ENCODE results near the gene TAF1C.
A peak's percentile ranks its signal among the peaks of the same experiment; 100 is the strongest.

TAF1C gene

DNA sequence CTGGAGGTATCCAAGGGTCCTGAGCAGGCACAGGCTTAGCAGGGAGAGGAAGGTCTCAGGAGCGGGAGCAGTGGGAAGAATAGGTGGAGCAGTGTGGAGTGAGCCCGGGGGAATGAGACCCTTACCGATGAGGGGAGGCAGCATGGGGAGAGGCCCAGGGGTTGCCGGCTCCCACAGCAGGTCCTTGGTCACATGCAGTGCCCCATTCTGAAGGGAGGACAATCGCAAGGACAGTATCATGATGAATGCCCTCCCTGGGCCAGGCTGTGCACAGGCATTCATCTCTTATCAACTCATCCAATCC lies 3.3 kb downstream of the TAF1C start:
- DNase-seq (no peak), ATAC-seq (no peak)
- Mint-ChIP-seq H3K9me3 (no peaks in the 10 kb centered on the region), H3K4me3 (no peak overlapping the region), H3K4me1 (peaks cover 15% of the 10 kb centered on the region), H3K27me3 (no peaks in the 10 kb centered on the region), H3K27ac (no peak overlapping the region), H3K36me3 (ENCODE audit: low read depth) (peaks cover 6% of the 10 kb centered on the region)

- Mint-ChIP-seq H3K4me3 (no peak overlapping the region), H3K4me1 (peaks cover 20% of the 10 kb centered on the region), H3K36me3 (ENCODE audit: low read depth) (peaks cover 6% of the 10 kb centered on the region), H3K27ac (no peak overlapping the region), H3K27me3 (no peaks in the 10 kb centered on the region), H3K9me3 (no peaks in the 10 kb centered on the region)
- no peak for DNase-seq
- no peak for ATAC-seq
Measured at GRCh38 chr16:84182680-84183571, 3.9 kb downstream of the TAF1C start.

DNA sequence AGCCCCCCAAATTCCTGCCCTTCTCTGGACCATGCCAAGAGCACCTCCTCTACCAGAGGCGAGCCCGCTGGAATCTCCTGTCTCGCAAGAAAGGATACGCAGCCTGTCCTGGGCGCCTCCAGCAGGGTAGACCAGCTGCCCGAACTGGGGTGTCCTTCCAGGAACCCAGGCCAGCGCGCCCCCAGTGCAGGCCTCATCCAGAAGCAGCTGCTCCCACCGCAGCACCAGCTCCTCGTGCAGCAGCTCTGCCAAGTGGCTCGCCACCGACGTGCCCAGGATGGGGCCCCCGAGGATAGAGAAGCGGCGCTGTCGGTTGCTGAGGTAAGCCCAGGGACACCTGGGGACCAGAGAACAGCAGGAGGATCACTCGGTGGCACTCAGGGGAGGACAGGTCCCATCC lies 4.8 kb downstream of the TAF1C start:
- DNase-seq, result no peak
- H3K36me3 Mint-ChIP-seq (ENCODE audit: low read depth), result peaks cover 6% of the 10 kb centered on the region
- no peak for ATAC-seq
- no peaks in the 10 kb centered on the region for H3K9me3 Mint-ChIP-seq
- no peak overlapping the region for H3K27ac Mint-ChIP-seq
- H3K27me3 Mint-ChIP-seq, result no peaks in the 10 kb centered on the region
- no peak overlapping the region for H3K4me3 Mint-ChIP-seq
- peaks cover 23% of the 10 kb centered on the region for H3K4me1 Mint-ChIP-seq

DNA sequence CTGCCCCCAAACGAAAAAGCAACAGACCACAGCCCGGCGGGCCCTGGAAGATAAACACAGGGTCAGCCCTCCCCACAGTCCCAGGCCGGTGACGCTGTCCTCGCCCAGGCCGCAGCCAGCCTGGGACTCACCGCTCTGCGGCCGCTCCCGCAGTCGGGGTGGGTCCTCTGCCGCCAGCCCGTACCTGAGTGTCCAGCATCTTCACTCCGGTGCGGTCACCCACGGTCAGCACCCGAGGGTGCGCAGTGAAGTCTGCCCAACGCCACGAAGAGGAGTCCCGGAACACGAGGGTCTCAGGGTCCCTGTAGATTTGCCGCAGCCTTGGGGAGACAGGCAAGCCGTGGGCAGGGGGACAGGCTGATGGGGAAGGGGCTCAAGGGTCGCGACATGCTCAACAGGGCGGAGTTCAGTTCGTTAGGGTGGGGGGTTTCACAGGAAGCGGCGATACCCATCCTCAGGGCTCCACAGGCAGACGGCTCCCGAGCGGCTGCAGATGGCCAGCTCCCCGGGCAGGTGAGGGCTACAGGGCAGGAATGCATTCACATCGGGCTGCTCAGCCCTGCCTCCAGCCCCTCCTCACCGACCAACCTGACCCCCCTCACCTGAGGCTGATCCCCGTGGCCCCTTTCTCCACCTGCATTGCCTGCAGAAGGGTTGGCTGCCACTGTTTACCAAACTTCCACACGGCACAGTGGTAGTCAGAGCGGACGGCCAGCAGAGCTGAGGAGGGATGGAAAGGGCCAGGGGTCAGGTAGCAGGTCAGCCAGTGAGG lies 5.5 kb downstream of the TAF1C start:
- H3K27ac Mint-ChIP-seq, result no peak overlapping the region
- peaks cover 6% of the 10 kb centered on the region for H3K36me3 Mint-ChIP-seq (ENCODE audit: low read depth)
- ATAC-seq, result no peak

DNA sequence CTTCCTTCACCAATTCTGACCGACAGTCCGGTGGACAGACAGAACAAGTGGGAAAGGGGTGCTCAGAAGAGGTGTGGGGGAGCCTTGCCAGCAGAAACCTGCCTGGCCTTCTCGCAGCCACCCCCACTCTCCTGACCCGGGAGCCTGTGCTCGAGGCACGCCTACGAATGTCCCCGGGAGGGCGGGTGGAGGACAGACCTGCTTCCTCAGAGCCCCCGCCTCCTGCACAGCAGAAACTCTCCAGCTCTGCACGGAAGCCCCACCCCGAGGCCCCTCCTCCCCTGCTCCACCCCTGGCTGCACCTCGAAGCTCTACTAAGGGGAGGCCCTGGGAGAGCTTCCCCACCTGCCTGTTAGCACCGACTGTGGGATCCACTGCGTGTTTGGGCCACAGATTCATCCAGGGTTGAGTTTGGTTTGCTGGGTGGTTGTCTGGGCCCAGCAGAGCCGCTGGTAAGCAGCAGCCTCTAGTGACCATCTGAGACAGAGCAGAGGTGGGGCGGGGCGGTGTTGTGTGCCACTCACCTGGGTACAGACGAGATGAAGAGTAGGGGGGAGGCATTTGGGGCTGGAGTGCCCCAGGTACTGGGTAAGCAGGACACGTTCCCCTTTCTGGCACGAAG lies 6.2 kb downstream of the TAF1C start:
- H3K9me3 Mint-ChIP-seq, result no peaks in the 10 kb centered on the region
- H3K36me3 Mint-ChIP-seq (ENCODE audit: low read depth), result peaks cover 6% of the 10 kb centered on the region
- ATAC-seq, result no peak
- no peak overlapping the region for H3K27ac Mint-ChIP-seq
- peaks cover 18% of the 10 kb centered on the region for H3K4me1 Mint-ChIP-seq
- no peak overlapping the region for H3K4me3 Mint-ChIP-seq
- no peaks in the 10 kb centered on the region for H3K27me3 Mint-ChIP-seq
- DNase-seq, result no peak

More for the DNA sequence above, 5.5 kb downstream of the TAF1C start:
- no peak for DNase-seq
- no peak overlapping the region for H3K4me3 Mint-ChIP-seq
- H3K9me3 Mint-ChIP-seq, result no peaks in the 10 kb centered on the region
- peaks cover 22% of the 10 kb centered on the region for H3K4me1 Mint-ChIP-seq
- no peaks in the 10 kb centered on the region for H3K27me3 Mint-ChIP-seq

GRCh38 chr16:84179612-84180320 lies 7.1 kb downstream of the TAF1C start:
- Mint-ChIP-seq H3K27me3 (no peaks in the 10 kb centered on the region), H3K4me3 (no peak overlapping the region), H3K9me3 (no peaks in the 10 kb centered on the region), H3K36me3 (ENCODE audit: low read depth) (peaks cover 6% of the 10 kb centered on the region), H3K4me1 (peaks cover 15% of the 10 kb centered on the region), H3K27ac (no peak overlapping the region)
- DNase-seq (no peak), ATAC-seq (no peak)

DNA sequence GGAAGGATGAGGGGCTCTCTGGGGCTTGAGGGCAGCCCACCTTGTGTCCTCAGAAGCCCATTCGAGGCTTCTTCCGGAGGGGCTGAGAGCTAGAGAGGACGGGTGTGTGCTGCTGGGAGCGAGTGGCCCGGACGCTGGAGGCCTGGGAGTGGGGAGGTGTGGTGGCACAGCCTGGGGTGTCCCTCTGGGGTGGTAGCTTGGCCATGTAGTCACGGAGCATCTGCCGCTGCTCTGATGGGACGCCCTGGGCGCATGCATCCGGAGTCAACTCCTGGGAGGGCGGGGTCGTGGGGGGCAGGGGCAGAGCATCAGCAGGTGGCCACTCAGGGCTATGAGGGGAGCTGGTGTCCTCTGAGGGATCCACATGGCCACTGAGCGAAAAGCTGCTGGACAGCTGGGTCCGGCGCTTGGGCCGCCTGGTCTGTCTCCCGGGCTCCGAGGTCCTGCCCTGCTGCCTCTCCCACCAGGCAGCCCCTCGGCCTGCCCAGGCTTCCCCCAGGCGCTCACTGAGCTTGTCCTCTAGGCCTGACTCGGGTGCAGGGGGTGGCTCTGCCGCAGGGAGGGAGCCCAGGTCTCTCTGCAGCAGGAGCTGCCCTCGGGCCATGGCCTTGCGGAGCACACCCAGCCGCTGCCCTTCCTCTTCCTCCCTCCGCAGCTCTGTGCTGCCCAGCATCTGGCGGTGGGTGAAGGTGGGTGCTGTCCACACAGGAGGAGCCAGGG lies 7.8 kb downstream of the TAF1C start:
- H3K4me1 Mint-ChIP-seq, result peaks cover 15% of the 10 kb centered on the region
- no peak overlapping the region for H3K27ac Mint-ChIP-seq
- no peaks in the 10 kb centered on the region for H3K27me3 Mint-ChIP-seq
- H3K36me3 Mint-ChIP-seq (ENCODE audit: low read depth), result peaks cover 6% of the 10 kb centered on the region
- no peaks in the 10 kb centered on the region for H3K9me3 Mint-ChIP-seq
- H3K4me3 Mint-ChIP-seq, result no peak overlapping the region
- DNase-seq, result no peak
- ATAC-seq, result no peak

DNA sequence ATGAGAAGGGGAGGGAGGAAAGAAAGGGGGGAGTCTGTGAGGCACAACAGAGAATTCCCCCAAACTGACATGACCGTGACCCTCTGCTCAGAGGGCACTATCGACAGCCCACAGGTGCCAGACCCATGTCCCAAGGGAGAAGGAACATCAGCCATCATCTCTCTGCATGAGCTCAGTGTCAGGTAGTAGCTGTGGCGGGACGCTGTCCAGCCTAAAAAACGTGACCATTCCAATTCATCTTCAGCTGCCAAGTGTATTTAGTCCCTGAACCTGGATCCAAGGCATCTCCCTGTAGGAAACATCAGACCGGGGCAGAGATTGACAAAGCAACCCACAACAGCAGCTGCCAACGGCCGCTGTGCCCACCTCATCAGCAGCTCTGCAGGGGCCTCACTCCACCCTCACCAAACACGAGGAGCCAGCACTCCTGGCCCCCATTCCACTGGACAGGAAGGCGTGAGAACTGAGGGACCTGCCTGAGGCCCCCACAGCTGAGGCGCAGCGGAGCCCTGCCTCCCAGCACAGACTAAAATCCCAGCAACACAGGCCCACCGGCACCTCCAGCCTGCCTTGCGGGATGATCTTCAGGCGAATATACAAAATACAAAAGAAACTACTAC lies 8.6 kb downstream of the TAF1C start:
- H3K4me1 Mint-ChIP-seq, result peaks cover 15% of the 10 kb centered on the region
- ATAC-seq (no peak), DNase-seq (no peak)
- H3K9me3 Mint-ChIP-seq, result no peaks in the 10 kb centered on the region
- H3K36me3 Mint-ChIP-seq (ENCODE audit: low read depth), result peaks cover 6% of the 10 kb centered on the region
- no peaks in the 10 kb centered on the region for H3K27me3 Mint-ChIP-seq
- H3K27ac Mint-ChIP-seq, result peak overlapping the region; percentile 79
- H3K4me3 Mint-ChIP-seq, result no peak overlapping the region

DNA sequence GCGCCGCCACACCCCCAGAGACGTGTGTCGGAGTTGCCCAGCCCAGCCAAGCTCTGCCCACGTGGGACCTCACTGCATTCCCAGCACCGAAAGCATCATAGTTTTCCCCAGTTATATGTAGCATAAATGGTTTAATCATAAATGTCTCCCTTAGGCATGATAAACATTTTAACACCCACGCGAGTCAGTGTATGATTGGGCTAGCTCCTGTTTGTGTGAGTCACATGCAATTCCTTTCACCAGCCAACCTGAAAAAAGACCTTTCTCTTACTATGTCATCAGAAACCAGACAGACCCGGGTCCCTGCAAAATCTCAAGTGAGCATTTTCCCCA lies 9.2 kb downstream of the TAF1C start:
- H3K27me3 Mint-ChIP-seq, result no peaks in the 10 kb centered on the region
- ATAC-seq, result peak; percentile 13
- peak overlapping the region; percentile 79 for H3K27ac Mint-ChIP-seq

DNA sequence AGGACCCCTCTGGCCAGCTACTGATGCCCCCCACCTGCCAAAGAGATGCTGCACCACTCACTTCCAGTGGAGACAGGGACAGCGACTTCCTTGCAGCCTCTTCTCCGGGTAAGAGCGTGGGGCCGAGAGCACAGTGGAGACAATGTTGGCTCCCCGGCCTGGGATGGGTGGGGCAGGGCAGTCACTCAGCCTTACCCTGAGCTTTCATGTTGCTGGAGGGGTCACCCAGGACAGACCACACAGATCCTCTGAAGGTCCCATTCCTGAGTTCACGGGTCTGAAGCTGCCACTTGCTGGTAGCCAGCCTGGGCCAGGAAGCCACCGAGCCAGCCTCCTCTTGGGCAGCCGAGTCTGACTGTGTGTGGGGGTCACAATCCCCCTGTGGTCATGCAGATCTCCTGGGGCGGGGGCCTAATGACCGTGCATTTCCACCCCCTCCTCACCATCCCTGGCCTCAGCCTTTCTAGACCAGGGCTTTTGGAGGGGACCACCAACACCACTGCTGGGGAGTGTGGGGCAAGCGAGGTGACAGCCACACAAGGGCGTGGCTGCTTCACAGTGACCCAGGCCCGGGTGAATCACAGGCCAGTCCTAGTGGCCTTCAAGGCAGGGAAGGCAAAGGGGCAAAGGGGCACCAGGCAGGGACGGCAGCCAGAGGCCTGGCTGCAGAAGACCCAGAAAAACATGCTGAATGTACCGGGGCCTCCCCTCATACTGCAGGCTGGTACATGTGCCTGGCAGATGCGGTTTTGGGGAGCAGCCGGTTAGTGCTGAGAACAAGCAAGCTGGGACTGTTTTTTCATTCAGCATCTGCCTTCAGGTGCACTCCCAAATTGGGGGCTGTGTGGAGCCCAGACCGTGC lies 10.4 kb downstream of the TAF1C start:
- no peak for ATAC-seq
- DNase-seq, result no peak
- H3K27me3 Mint-ChIP-seq, result no peaks in the 10 kb centered on the region
- peaks cover 15% of the 10 kb centered on the region for H3K4me1 Mint-ChIP-seq
- H3K36me3 Mint-ChIP-seq (ENCODE audit: low read depth), result peaks cover 2% of the 10 kb centered on the region
- no peaks in the 10 kb centered on the region for H3K9me3 Mint-ChIP-seq
- H3K27ac Mint-ChIP-seq, result no peak overlapping the region
- H3K4me3 Mint-ChIP-seq, result no peak overlapping the region

More for the DNA sequence above, 9.2 kb downstream of the TAF1C start:
- Mint-ChIP-seq H3K9me3 (no peaks in the 10 kb centered on the region), H3K4me1 (peaks cover 15% of the 10 kb centered on the region), H3K36me3 (ENCODE audit: low read depth) (peaks cover 4% of the 10 kb centered on the region), H3K4me3 (no peak overlapping the region)
- DNase-seq, result no peak

- peaks cover 15% of the 10 kb centered on the region for H3K4me1 Mint-ChIP-seq
- H3K36me3 Mint-ChIP-seq (ENCODE audit: low read depth), result no peaks in the 10 kb centered on the region
- H3K27ac Mint-ChIP-seq, result peak overlapping the region; percentile 44
- ATAC-seq, result peak; percentile 85
- no peak overlapping the region for H3K4me3 Mint-ChIP-seq
- DNase-seq, result peak; percentile 62
- no peaks in the 10 kb centered on the region for H3K27me3 Mint-ChIP-seq
- H3K9me3 Mint-ChIP-seq, result no peaks in the 10 kb centered on the region
Measured at GRCh38 chr16:84175350-84176081, 11.3 kb downstream of the TAF1C start.

GRCh38 chr16:84174396-84174795 lies 12.5 kb downstream of the TAF1C start:
- DNase-seq (no peak), ATAC-seq (no peak)
- Mint-ChIP-seq H3K4me3 (no peak overlapping the region), H3K36me3 (ENCODE audit: low read depth) (no peaks in the 10 kb centered on the region), H3K9me3 (no peaks in the 10 kb centered on the region), H3K27ac (no peak overlapping the region), H3K4me1 (peaks cover 15% of the 10 kb centered on the region), H3K27me3 (peaks cover 3% of the 10 kb centered on the region)

Data from activated naive CD8-positive, alpha-beta T cell treated with anti-CD3 and anti-CD28 coated beads, Interleukin-2, amount 50 U/mL, for 24 hours (primary cell).